Measurements from ENCODE around the gene LRRC8D. TPM values are rescaled to one million over a fixed set of nuclear protein-coding genes. Genes with fewer than 3 reads are reported as not detected.

LRRC8D gene
- total and polyA plus RNA-seq, 2 of the 4 experiments (the other 2 are of a cell fraction) = 34.1 to 35.3 TPM

GRCh38 chr1:89918794-89919155 lies 97.9 kb downstream of the LRRC8D start:
- no peak overlapping the region for H2AK5ac ChIP-seq (ENCODE audit: low read depth, low read length)
- no peak overlapping the region for H3K23ac ChIP-seq (ENCODE audit: low read depth, low read length)
- H3K4me3 ChIP-seq (ENCODE audit: insufficient read depth, low read depth, low read length) = no peak overlapping the region
- dilution Hi-C loops (cut with HindIII; ENCODE audit: low sequenced_read_pairs, unreplicated experiment) (no loop called here), intact Hi-C loops (cut with micrococcal nuclease) (no loop called here), in situ Hi-C loops (cut with MboI; ENCODE audit: low sequenced_read_pairs) (no loop called here)
- no peaks in the 10 kb centered on the region for H3K9me1 ChIP-seq (ENCODE audit: insufficient read depth, low read length)
- no peak overlapping the region for H3K27ac ChIP-seq (ENCODE audit: insufficient read depth, low read length)
- BruUV-seq (replicated peaks) = no TSS peak
- no peaks in the 10 kb centered on the region for H3K9me3 ChIP-seq (ENCODE audit: control insufficient read depth, insufficient read depth, low read length)
- H4K5ac ChIP-seq (ENCODE audit: low read depth, low read length) = no peak overlapping the region
- H2BK15ac ChIP-seq (ENCODE audit: low read depth, low read length) = no peak overlapping the region
- no peak overlapping the region for H2BK5ac ChIP-seq (ENCODE audit: low read depth, low read length, poor library complexity, severe bottlenecking)
- 0 out of 2 replicates have a peak overlapping the region, but pooled peaks have one; percentile 5 for H2BK20ac ChIP-seq (ENCODE audit: low read depth, low read length)
- no peaks in the 10 kb centered on the region for H3K27me3 ChIP-seq (ENCODE audit: control insufficient read depth, insufficient read depth, low read length)
- no CpG with 5 or more reads among the region's 1 CpG for WGBS, 2 experiments (ENCODE audit: extremely low coverage in 2 of 2, insufficient read length in 1 of 2)
- no peaks in the 10 kb centered on the region; the same call in 1 of the 2 replicates for H3K36me3 ChIP-seq (ENCODE audit: control insufficient read depth, insufficient read depth, low read length)
- ChIA-PET POLR2A (ENCODE audit: unreplicated experiment) (no interaction called here), CTCF (interaction anchor here (0.6 kb wide), 1 partner anchor 50 kb away, joined by 3 read pairs; no protein-coding TSS in a partner anchor)
- DNase-seq = no peak
- H2BK120ac ChIP-seq (ENCODE audit: low read depth, low read length) = no peak overlapping the region
- no peak overlapping the region for H3K18ac ChIP-seq (ENCODE audit: low read depth, low read length)
- no peak overlapping the region for H3K9ac ChIP-seq (ENCODE audit: low read depth, low read length)
- H3K14ac ChIP-seq (replicated peaks; ENCODE audit: low read depth, low read length) = no peak overlapping the region
- H3K4me2 ChIP-seq (ENCODE audit: low read depth, low read length) = no peak overlapping the region
- H4K8ac ChIP-seq (ENCODE audit: low read depth in 2 of 2, low read length in 2 of 2) = no peak overlapping the region
- ATAC-seq (ENCODE audit: low read depth) = 0 out of 2 replicates have a peak, but pooled peaks have one; percentile 20
- H4K20me1 ChIP-seq (ENCODE audit: insufficient read depth, low read length) = no peaks in the 10 kb centered on the region
- peaks cover 32 to 37% of the 10 kb centered on the region in 2 experiments for H3K79me1 ChIP-seq (ENCODE audit: low read depth in 1 of 2, low read length in 2 of 2)
- H2AFZ ChIP-seq (replicated peaks; ENCODE audit: low read length, poor library complexity) = no peak overlapping the region
- H4K91ac ChIP-seq (ENCODE audit: insufficient read depth, low read depth, low read length) = no peak overlapping the region
- H2AK9ac ChIP-seq (replicated peaks; ENCODE audit: low read depth, low read length, poor library complexity) = no peak overlapping the region
- no peak overlapping the region for H3K4ac ChIP-seq (ENCODE audit: low read depth, low read length)
- TF ChIP-seq FOS (IDR thresholded peaks at IDR 0.05; ENCODE audit: low read depth, low read length) (no peak), MAZ (IDR thresholded peaks at IDR 0.05; ENCODE audit: borderline replicate concordance, low read depth, low read length) (no peak), RAD21 (IDR thresholded peaks at IDR 0.05; ENCODE audit: low read length) (no peak), RCOR1 (IDR thresholded peaks at IDR 0.05; ENCODE audit: insufficient replicate concordance, low read length) (no peak), MXI1 (IDR thresholded peaks at IDR 0.05; ENCODE audit: borderline replicate concordance, low read depth, low read length) (no peak), CEBPB (IDR thresholded peaks at IDR 0.05; ENCODE audit: low read depth, low read length) (no peak), RFX5 (IDR thresholded peaks at IDR 0.05; ENCODE audit: low read depth, low read length) (no peak), CTCF (conservative IDR thresholded peaks at IDR 0.05; ENCODE audit: low read depth, low read length) (no peak), BHLHE40 (IDR thresholded peaks at IDR 0.05; ENCODE audit: low read depth, low read length) (no peak), USF2 (IDR thresholded peaks at IDR 0.05; ENCODE audit: low read depth, low read length) (no peak), CHD1 (IDR thresholded peaks at IDR 0.05; ENCODE audit: low read depth, low read length) (no peak), SMC3 (IDR thresholded peaks at IDR 0.05; ENCODE audit: low read depth, low read length) (no peak)
- H3K4me1 ChIP-seq (ENCODE audit: control insufficient read depth, insufficient read depth, low read length) = no peaks in the 10 kb centered on the region; the same call in 1 of the 2 replicates
- H3K56ac ChIP-seq (ENCODE audit: extremely low read depth, insufficient read depth, low read length) = no peak overlapping the region
